Activated T-helper 2 cell treated with anti-CD3 and anti-CD28 coated beads, Interferon-gamma antibody, Interleukin-2, Interleukin-4, amounts not matched to agents 10 μg/mL and 5 μg/mL and 100 μg/mL, durations not matched to agents 14 hours and 24 hours and 36 hours (primary cell): Measurements from ENCODE around the gene AKAP13. TPM values are rescaled to one million over a fixed set of nuclear protein-coding genes. Genes with fewer than 3 reads are reported as not detected.
"Not testable (repeated sequence)": the region's sequence is repeated elsewhere in the genome, so short reads cannot be mapped to it uniquely, and the experiment has no call there.

Experiments
- DNase-seq: peaks from one replicate; pipeline ENCODE4 v3.0.0; 2021; ENCODE audit warnings: low spot score
- H3K27ac Mint-ChIP-seq: one replicate; pipeline ENCODE4 v1.8.0; 2021; ENCODE audit warnings: mixed read lengths
- H3K27me3 Mint-ChIP-seq: one replicate; pipeline ENCODE4 v1.8.0; 2021; ENCODE audit warnings: low read depth, mixed read lengths
- H3K36me3 Mint-ChIP-seq: one replicate; pipeline ENCODE4 v1.8.0; 2021; ENCODE audit warnings: low read depth, mixed read lengths
- H3K4me1 Mint-ChIP-seq: one replicate; pipeline ENCODE4 v1.8.0; 2021; ENCODE audit warnings: low read depth, mixed read lengths
- H3K4me3 Mint-ChIP-seq: one replicate; pipeline ENCODE4 v1.8.0; 2021; ENCODE audit warnings: low read depth, mild to moderate bottlenecking, moderate library complexity, mixed read lengths
- H3K9me3 Mint-ChIP-seq: one replicate; pipeline ENCODE4 v1.8.0; 2021; ENCODE audit warnings: mixed read lengths
- intact Hi-C: fragments of 100-400 bp; cut with micrococcal nuclease; formaldehyde crosslinking; loops from one replicate; pipeline ENCODE4 v1.15.1; 2023
- total RNA-seq: library from RNA; stranded (reverse); gene quantifications from 2 replicates; pipeline ENCODE4 v1.2.3, GENCODE V29; 2022

The AKAP13 gene
- total RNA-seq, 1 donor from 2014 or later, result 92.1 TPM

- H3K4me1 Mint-ChIP-seq, result peaks cover 42% of the 10 kb centered on the region
Observed at GRCh38 chr15:85789496-85789875, 409.1 kb downstream of the AKAP13 start.

DNA sequence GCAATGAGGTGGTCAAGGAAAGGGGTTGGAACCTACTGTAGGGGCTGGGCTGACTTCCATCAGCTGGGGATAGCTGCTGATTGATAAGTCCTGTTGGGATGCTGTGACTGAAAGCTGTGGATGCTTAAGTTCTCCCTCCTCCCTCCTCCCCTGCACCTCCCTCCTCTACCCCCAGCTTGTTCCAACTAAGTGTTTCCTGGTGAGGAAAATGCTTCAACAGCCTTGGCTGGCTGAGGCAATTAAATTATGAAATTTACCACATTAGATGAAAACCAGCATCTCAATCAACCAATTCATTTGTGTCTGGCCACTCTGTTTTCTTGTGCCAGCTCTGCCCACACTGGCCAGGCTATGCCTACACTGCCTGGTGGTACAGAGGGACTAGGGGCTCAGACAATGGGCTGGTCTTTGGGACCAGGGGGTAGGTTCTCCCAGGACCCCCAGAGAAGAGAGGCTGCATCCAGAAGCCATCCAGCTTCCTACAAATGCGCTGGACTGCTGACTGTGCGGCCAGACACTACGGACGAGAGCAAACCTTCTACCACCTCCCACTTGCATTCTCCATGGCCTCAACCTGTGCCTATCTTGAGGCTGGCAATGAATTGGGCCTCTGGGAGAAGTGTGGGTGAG is 411.8 kb downstream of the AKAP13 start:
- H3K27ac Mint-ChIP-seq, result no peak overlapping the region
- H3K4me3 Mint-ChIP-seq, result no peak overlapping the region
- no peaks in the 10 kb centered on the region for H3K27me3 Mint-ChIP-seq
- DNase-seq, result no peak
- no peaks in the 10 kb centered on the region for H3K9me3 Mint-ChIP-seq
- peaks cover 34% of the 10 kb centered on the region for H3K4me1 Mint-ChIP-seq
- intact Hi-C loops, result loop anchor here (5.0 kb wide), 2 partner anchors 60 to 175 kb away; no protein-coding TSS in a partner anchor
- peaks cover 11% of the 10 kb centered on the region for H3K36me3 Mint-ChIP-seq

More at GRCh38 chr15:85789496-85789875, 409.1 kb downstream of the AKAP13 start:
- intact Hi-C loops, result no loop called here
- no peak overlapping the region for H3K4me3 Mint-ChIP-seq
- H3K36me3 Mint-ChIP-seq, result peaks cover 11% of the 10 kb centered on the region
- no peak for DNase-seq
- no peak overlapping the region for H3K27ac Mint-ChIP-seq
- no peaks in the 10 kb centered on the region for H3K9me3 Mint-ChIP-seq
- no peaks in the 10 kb centered on the region for H3K27me3 Mint-ChIP-seq

- H3K9me3 Mint-ChIP-seq, result no peaks in the 10 kb centered on the region
- DNase-seq, result no peak
- peak overlapping the region; percentile 89 for H3K4me3 Mint-ChIP-seq
- H3K4me1 Mint-ChIP-seq, result peaks cover 29% of the 10 kb centered on the region
- intact Hi-C loops, result loop anchor here (1.0 to 5.0 kb wide), 3 partner anchors 8 to 176 kb away; no protein-coding TSS in a partner anchor
- peaks cover 6% of the 10 kb centered on the region for H3K36me3 Mint-ChIP-seq
- no peaks in the 10 kb centered on the region for H3K27me3 Mint-ChIP-seq
- peak overlapping the region; percentile 72 for H3K27ac Mint-ChIP-seq
Observed at GRCh38 chr15:85792912-85793590, 412.6 kb downstream of the AKAP13 start.

GRCh38 chr15:85793641-85794597 is 413.5 kb downstream of the AKAP13 start:
- no peaks in the 10 kb centered on the region for H3K9me3 Mint-ChIP-seq
- H3K4me3 Mint-ChIP-seq, result peak overlapping the region; percentile 89
- H3K27me3 Mint-ChIP-seq, result no peaks in the 10 kb centered on the region
- H3K4me1 Mint-ChIP-seq, result peaks cover 26% of the 10 kb centered on the region
- intact Hi-C loops, result loop anchor here (1.0 to 5.0 kb wide), 4 partner anchors 9 to 177 kb away; no protein-coding TSS in a partner anchor
- H3K27ac Mint-ChIP-seq, result peak overlapping the region; percentile 72
- peak; percentile 45 for DNase-seq
- H3K36me3 Mint-ChIP-seq, result peaks cover 6% of the 10 kb centered on the region

GRCh38 chr15:85794598-85795336 is 414.4 kb downstream of the AKAP13 start, which contains the start of gene KLHL25:
Gene KLHL25, minus strand, starts transcription at chr15:85794925. Its CDS starts 25,115 bp downstream, at chr15:85769810.
- H3K27ac Mint-ChIP-seq, result peak within 1 kb of the TSS; percentile 82
- intact Hi-C loops, result loop anchor here (2.0 to 5.0 kb wide), 3 partner anchors 46 to 177 kb away; no protein-coding TSS in a partner anchor
- H3K4me1 Mint-ChIP-seq, result peaks cover 23% of the 10 kb centered on the region
- no peaks in the 10 kb centered on the region for H3K27me3 Mint-ChIP-seq
- H3K9me3 Mint-ChIP-seq, result no peaks in the 10 kb centered on the region
- DNase-seq, result peak; percentile 92
- peak within 1 kb of the TSS; percentile 89 for H3K4me3 Mint-ChIP-seq
- peaks cover 6% of the 10 kb centered on the region for H3K36me3 Mint-ChIP-seq

- Mint-ChIP-seq H3K27ac (no peak overlapping the region), H3K4me3 (peak overlapping the region; percentile 53), H3K36me3 (peaks cover 3% of the 10 kb centered on the region), H3K27me3 (no peaks in the 10 kb centered on the region), H3K4me1 (peaks cover 23% of the 10 kb centered on the region), H3K9me3 (no peaks in the 10 kb centered on the region)
- intact Hi-C loops, result loop anchor here (2.0 kb wide), 1 partner anchor 45 kb away; no protein-coding TSS in a partner anchor
- DNase-seq, result no peak
Observed at GRCh38 chr15:85795337-85796305, 415.2 kb downstream of the AKAP13 start.

DNA sequence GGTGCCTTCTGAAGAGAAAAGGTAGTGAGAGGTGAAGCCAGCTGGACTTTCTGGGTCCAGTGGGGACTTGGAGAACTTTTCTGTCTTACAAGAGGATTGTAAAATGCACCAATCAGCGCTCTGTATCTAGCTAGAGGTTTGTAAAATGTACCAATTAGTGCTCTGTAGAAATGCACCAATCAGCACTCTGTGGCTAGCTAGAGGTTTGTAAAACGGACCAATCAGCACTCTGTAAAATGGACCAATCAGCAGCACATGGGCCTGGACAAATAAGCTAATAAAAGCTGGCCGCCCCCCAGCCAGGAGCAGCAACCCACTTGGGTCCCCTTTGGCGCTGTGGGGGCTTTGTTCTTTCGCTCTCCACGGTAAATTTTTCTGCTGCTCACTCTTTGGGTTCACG is 416.0 kb downstream of the AKAP13 start:
- H3K27ac Mint-ChIP-seq, H3K9me3 Mint-ChIP-seq, DNase-seq, H3K27me3 Mint-ChIP-seq, H3K36me3 Mint-ChIP-seq, intact Hi-C loops, H3K4me3 Mint-ChIP-seq: not testable (repeated sequence)
- peaks cover 23% of the 10 kb centered on the region for H3K4me1 Mint-ChIP-seq
